RWPE2 (cell line): ENCODE results near the gene SLC22A31.

ENCODE experiments used
- ATAC-seq: fragments of 200-7000 bp; cut with Tn5 transposase; 3 replicates; pipeline ENCODE4 v1.9.1; 2021; ENCODE audit warnings: low read depth
- DNase-seq: peaks from one replicate; pipeline ENCODE4 v3.0.0-alpha.2; 2020; ENCODE audit warnings: low spot score
- H3K27ac ChIP-seq: fragments of 450-650 bp; 2 replicates; pipeline ENCODE4 v1.5.1; 2017; ENCODE audit warnings: mild to moderate bottlenecking; ENCODE audit not compliant: poor library complexity, severe bottlenecking
- H3K27me3 ChIP-seq: fragments of 250-450 bp; sonication (Bioruptor Pico); 2 replicates; pipeline ENCODE4 v1.5.1; 2021; ENCODE audit warnings: mild to moderate bottlenecking, moderate library complexity; ENCODE audit not compliant: insufficient read depth, poor library complexity, severe bottlenecking
- H3K36me3 ChIP-seq: fragments of 250-450 bp; sonication (Bioruptor Pico); 2 replicates; pipeline ENCODE4 v1.5.1; 2020; ENCODE audit warnings: low read depth, mild to moderate bottlenecking, moderate library complexity
- H3K4me1 ChIP-seq: fragments of 250-450 bp; sonication (Bioruptor Pico); 2 replicates; pipeline ENCODE4 v1.5.1; 2021; ENCODE audit warnings: mild to moderate bottlenecking, moderate library complexity; ENCODE audit not compliant: insufficient read depth, poor library complexity, severe bottlenecking
- H3K4me3 ChIP-seq: fragments of 250-450 bp; sonication (Bioruptor Pico); 2 replicates; pipeline ENCODE4 v1.5.1; 2021; ENCODE audit warnings: mild to moderate bottlenecking, moderate library complexity; ENCODE audit not compliant: severe bottlenecking
- H3K9me3 ChIP-seq: fragments of 250-450 bp; sonication (Bioruptor Pico); 2 replicates; pipeline ENCODE4 v1.5.1; 2021; ENCODE audit warnings: mild to moderate bottlenecking, moderate library complexity; ENCODE audit not compliant: severe bottlenecking
- CTCF ChIP-seq: fragments of 450-650 bp; IDR thresholded peaks from one replicate; pipeline ENCODE4 v1.5.1; 2017; ENCODE audit warnings: mild to moderate bottlenecking, moderate library complexity; ENCODE audit not compliant: poor library complexity, severe bottlenecking

The SLC22A31 gene

GRCh38 chr16:89163297-89163696 is 37.0 kb downstream of the SLC22A31 start:
- Histone ChIP-seq H3K36me3 (no peaks in the 10 kb centered on the region), H3K27ac (no peak overlapping the region), H3K4me3 (no peak overlapping the region), H3K27me3 (no peaks in the 10 kb centered on the region), H3K9me3 (no peaks in the 10 kb centered on the region), H3K4me1 (no peaks in the 10 kb centered on the region)
- TF ChIP-seq CTCF, result no peak
- ATAC-seq, result no peak
- DNase-seq, result no peak

DNA sequence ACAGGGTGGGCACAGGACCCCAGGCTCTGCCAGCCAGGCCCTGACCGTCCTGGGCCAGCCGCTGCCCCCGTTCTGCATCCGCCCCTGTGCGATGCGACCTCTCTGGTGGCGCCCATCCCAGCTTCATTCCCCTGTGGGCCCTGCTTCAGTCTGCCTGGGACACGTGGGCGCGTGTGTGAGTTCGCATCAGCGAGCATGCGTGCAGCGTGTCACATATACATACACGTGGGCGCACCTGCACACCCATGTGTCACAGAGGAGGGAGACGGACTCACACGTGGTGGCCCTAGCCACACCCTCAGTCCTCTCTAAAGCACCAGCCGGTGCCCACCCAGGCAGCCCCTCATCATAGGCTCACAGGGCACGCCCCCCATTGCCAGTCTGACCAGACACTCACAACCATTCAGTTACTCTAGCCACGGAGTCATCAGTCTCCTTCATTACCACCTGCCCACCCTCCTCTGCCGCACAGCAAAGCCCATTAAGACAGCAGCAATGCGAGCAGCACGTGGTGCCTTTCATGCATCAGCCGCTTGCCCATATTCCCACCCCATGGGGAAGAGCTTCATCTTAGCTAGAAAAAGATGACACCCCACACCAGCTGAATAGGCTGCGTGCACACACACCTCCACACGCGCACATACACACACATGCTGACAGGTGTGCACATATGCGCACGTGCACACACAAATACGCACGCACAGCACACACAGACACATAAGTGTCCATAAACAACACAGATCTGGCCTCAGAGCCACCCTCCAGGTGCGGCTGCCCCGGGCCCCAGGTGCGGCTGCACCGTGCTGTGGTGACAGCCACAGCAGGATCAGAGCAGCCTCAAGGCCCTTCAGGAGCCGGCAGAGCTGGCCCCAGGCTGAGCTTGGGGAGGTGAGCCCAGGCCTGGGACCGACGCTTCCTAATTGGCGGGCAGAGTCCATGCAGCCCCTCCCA is 38.3 kb downstream of the SLC22A31 start:
- Histone ChIP-seq H3K9me3 (no peaks in the 10 kb centered on the region), H3K4me3 (no peak overlapping the region), H3K27ac (no peak overlapping the region), H3K4me1 (no peaks in the 10 kb centered on the region), H3K27me3 (no peaks in the 10 kb centered on the region), H3K36me3 (no peaks in the 10 kb centered on the region)
- ATAC-seq (no peak), DNase-seq (no peak)
- no peak for TF ChIP-seq CTCF

DNA sequence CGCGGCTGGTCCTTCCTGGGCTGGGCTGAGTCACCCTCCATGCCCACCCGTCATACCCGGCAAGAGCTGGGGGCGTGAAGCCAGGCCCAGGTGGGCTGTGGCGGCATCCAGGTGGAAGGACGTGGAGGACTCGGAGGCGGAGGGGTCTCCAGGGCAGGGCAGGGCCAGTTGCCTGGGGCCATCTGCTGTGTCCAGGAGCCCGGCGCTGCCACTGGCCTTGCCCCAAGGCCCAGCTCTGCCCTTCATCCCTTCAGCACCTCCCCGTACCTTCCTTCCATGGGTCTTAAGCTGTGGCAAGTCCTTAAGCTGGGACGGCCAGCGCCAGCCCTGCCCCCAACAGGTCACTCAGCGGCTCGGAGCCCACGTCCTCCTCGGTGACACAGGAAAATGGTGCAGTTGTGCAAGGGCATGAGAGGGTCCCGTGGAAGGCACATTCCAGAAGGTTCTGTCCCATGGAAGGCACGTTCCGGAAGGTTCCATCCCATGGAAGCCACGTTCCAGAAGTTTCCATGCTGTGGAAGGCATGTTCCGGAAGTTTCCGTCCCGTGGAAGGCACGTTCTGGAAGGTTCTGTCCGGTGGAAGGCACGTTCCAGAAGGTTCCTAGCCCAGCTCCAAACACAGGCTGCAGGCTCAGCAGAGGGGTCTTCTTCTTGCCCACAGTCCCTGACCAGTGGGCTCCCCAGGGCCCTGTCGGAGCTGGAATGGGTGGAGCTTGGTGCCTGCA is 39.2 kb downstream of the SLC22A31 start:
- no peaks in the 10 kb centered on the region for H3K27me3 ChIP-seq
- no peaks in the 10 kb centered on the region for H3K4me1 ChIP-seq
- TF ChIP-seq CTCF, result no peak
- H3K27ac ChIP-seq, result no peak overlapping the region
- no peaks in the 10 kb centered on the region for H3K36me3 ChIP-seq
- DNase-seq (no peak), ATAC-seq (no peak)
- no peak overlapping the region for H3K4me3 ChIP-seq
- H3K9me3 ChIP-seq, result no peaks in the 10 kb centered on the region

DNA sequence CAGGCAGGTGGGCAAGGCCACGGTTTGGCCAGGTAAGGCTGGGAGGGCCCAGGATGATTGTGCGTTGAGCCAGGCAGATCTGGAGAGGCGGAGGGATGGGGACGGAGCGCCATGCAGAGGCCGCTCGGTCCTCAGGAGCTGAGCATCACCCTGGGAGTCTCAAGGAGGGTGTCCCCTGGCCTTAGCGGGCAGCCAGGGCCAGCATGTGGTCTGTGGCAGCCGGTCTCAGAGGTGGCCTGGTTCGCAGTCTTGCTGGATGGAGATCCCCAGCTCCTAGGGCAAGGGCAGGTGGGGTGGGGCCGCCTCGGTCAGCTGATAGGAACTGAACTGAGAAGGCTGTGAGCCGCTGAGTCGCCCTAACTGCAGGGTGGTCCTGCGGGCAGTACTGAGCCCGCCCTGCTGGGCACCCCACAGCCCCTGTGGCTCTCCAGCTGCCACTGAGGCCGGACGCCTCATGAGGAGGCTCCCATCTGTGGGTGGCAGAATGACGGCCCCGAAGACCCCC is 40.4 kb downstream of the SLC22A31 start:
- no peak for TF ChIP-seq CTCF
- Histone ChIP-seq H3K27ac (no peak overlapping the region), H3K4me3 (no peak overlapping the region), H3K4me1 (no peaks in the 10 kb centered on the region), H3K27me3 (no peaks in the 10 kb centered on the region), H3K36me3 (no peaks in the 10 kb centered on the region), H3K9me3 (no peaks in the 10 kb centered on the region)
- DNase-seq (no peak), ATAC-seq (no peak)
